Psoas muscle (tissue), 8 donors: ENCODE data around the gene STRAP. TPM values are rescaled to one million over a fixed set of nuclear protein-coding genes. Genes with fewer than 3 reads are reported as not detected.

Experiments used
- ATAC-seq, 4 donors: fragments of 200-7000 bp; cut with Tn5 transposase; one replicate each; pipeline ENCODE4 v1.9.1; 2020; ENCODE audit warnings: moderate library complexity in 3 of 4, mild to moderate bottlenecking in 2 of 4
- DNase-seq, 2 donors: peaks; one replicate each; pipeline ENCODE4 v3.0.0-alpha.2; 2020
- H3K27ac ChIP-seq: fragments of 200-600 bp; one replicate; pipeline ENCODE4 v1.8.0; 2022
- H3K27me3 ChIP-seq, 3 donors: fragments of 200-600 bp in 1 of 3; one replicate each; pipeline versions ENCODE4 v1.6.1 to v1.8.0; 2013 to 2022; ENCODE audit warnings: low read length in 2 of 3, mild to moderate bottlenecking in 2 of 3, moderate library complexity in 1 of 3; ENCODE audit not compliant: insufficient read depth in 3 of 3
- H3K36me3 ChIP-seq, 2 donors: fragments of 200-600 bp in 1 of 2; one replicate each; pipeline versions ENCODE4 v1.6.1 to v1.8.0; 2013 to 2022; ENCODE audit warnings: low read depth in 1 of 2, mild to moderate bottlenecking in 1 of 2, moderate library complexity in 1 of 2; ENCODE audit not compliant: insufficient read depth in 1 of 2
- H3K4me1 ChIP-seq: fragments of 200-600 bp; one replicate; pipeline ENCODE4 v1.8.0; 2022
- H3K4me3 ChIP-seq: fragments of 200-600 bp; one replicate; pipeline ENCODE4 v1.8.0; 2022; ENCODE audit warnings: mild to moderate bottlenecking
- H3K9me3 ChIP-seq: fragments of 200-600 bp; one replicate; pipeline ENCODE4 v1.8.0; 2022
- CTCF ChIP-seq: fragments of 200-600 bp; IDR thresholded peaks from one replicate; pipeline ENCODE4 v1.8.0; 2022; ENCODE audit warnings: antibody characterized with exemption
- WGBS, 3 donors: extraction: QIAGEN DNeasy Blood & Tissue Kit; methylation state at CpG; one replicate each; pipeline versions ENCODE4 v1.1.6 to v1.1.7; 2013; 5-methylcytosine and 5-hydroxymethylcytosine counted together
- intact Hi-C, 2 donors: fragments of 100-400 bp; cut with DNase I; formaldehyde crosslinking; loops; one replicate each; pipeline versions ENCODE4 v1.11.0 to v1.14.2; 2022
- polyA plus RNA-seq, 3 donors: library from polyadenylated mRNA; stranded (reverse); fragments of 200-250 nt; gene quantifications; one replicate each; pipeline ENCODE4 v1.2.3, GENCODE V29; 2013
- total RNA-seq, 4 donors: library from RNA; stranded (reverse); fragmentation: NEBNext Ultra II Directional in 2 of 4; extraction: Animal tissue kit (Norgen Biotek cat#: 25700) in 2 of 4; gene quantifications; one replicate each; pipeline versions ENCODE4 v1.2.1 to v1.2.4, GENCODE V29; 2021 to 2023
- donor health status: healthy with polysubstance abuse.
- donor health status: DM: no; HTN: no; CAD: no; lungs with moderate emphysema.
- donor health status: Bipolar disorder and iron deficiency.
- donor health status: healthy.
- donor health status: DM: yes; HTN: yes; CAD: no.
- donor health status: DM: no; HTN: no; CAD: no.
- donor health status: DM: no; HTN: no; CAD: no.
- donor health status: DM: yes; HTN: yes; CAD: no.

Gene STRAP
- total and polyA plus RNA-seq, 7 donors = 94.3 to 224 (median 153) TPM

GRCh38 chr12:15931590-15932053 is 49.4 kb downstream of the STRAP start:
- ATAC-seq (no peak), DNase-seq (no peak)
- no peaks in the 10 kb centered on the region for H3K9me3 ChIP-seq
- 68 to 79% (median 68%) methylated on average over 3 of the region's 3 CpGs for whole genome bisulfite sequencing, 3 donors
- no peak for TF ChIP-seq CTCF
- H3K27me3 ChIP-seq = no peaks in the 10 kb centered on the region
- H3K36me3 ChIP-seq = no peaks in the 10 kb centered on the region
- H3K27ac ChIP-seq = no peak overlapping the region
- peaks cover 12% of the 10 kb centered on the region for H3K4me1 ChIP-seq
- intact Hi-C loops = no loop called here
- no peak overlapping the region for H3K4me3 ChIP-seq

GRCh38 chr12:15932327-15932726 is 50.1 kb downstream of the STRAP start:
- Histone ChIP-seq H3K4me3 (no peak overlapping the region), H3K4me1 (peaks cover 12% of the 10 kb centered on the region), H3K9me3 (no peaks in the 10 kb centered on the region), H3K27ac (no peak overlapping the region), H3K27me3 (no peaks in the 10 kb centered on the region), H3K36me3 (no peaks in the 10 kb centered on the region)
- intact Hi-C loops = no loop called here
- TF ChIP-seq CTCF = no peak
- WGBS, 3 donors = 87 to 97% (median 95%) methylated on average over 1 of the region's 1 CpG
- no peak for ATAC-seq
- no peak for DNase-seq

- no peak overlapping the region for H3K4me3 ChIP-seq
- no peak for ATAC-seq
- H3K9me3 ChIP-seq = no peaks in the 10 kb centered on the region
- no peaks in the 10 kb centered on the region for H3K27me3 ChIP-seq
- no peak for TF ChIP-seq CTCF
- 84 to 98% (median 96%) methylated on average over 3 of the region's 3 CpGs for WGBS, 3 donors
- intact Hi-C loops = no loop called here
- DNase-seq = no peak
- H3K27ac ChIP-seq = no peak overlapping the region
- no peaks in the 10 kb centered on the region for H3K36me3 ChIP-seq
- H3K4me1 ChIP-seq = peaks cover 9% of the 10 kb centered on the region
These were observed 50.8 kb downstream of the STRAP start for GRCh38 chr12:15932971-15933370.

- peaks cover 1% of the 10 kb centered on the region for H3K9me3 ChIP-seq
- intact Hi-C loops = no loop called here
- no peak overlapping the region for H3K4me3 ChIP-seq
- no peaks in the 10 kb centered on the region for H3K36me3 ChIP-seq
- peaks cover 2% of the 10 kb centered on the region for H3K4me1 ChIP-seq
- ATAC-seq (no peak), DNase-seq (no peak)
- no peak overlapping the region for H3K27ac ChIP-seq
- WGBS, 3 donors = 95 to 98% (median 95%) methylated on average over 3 of the region's 3 CpGs
- no peak for TF ChIP-seq CTCF
- no peaks in the 10 kb centered on the region for H3K27me3 ChIP-seq
These were observed 51.6 kb downstream of the STRAP start for GRCh38 chr12:15933751-15934150.

- no peak for ATAC-seq
- WGBS, 3 donors = 92 to 97% (median 94%) methylated on average over 3 of the region's 3 CpGs
- intact Hi-C loops = no loop called here
- no peak for DNase-seq
- Histone ChIP-seq H3K4me3 (no peak overlapping the region), H3K27me3 (no peaks in the 10 kb centered on the region), H3K4me1 (no peaks in the 10 kb centered on the region), H3K27ac (no peak overlapping the region), H3K9me3 (peaks cover 7% of the 10 kb centered on the region), H3K36me3 (no peaks in the 10 kb centered on the region)
- no peak for TF ChIP-seq CTCF
These were observed 54.6 kb downstream of the STRAP start for GRCh38 chr12:15936751-15937150.
